ENCODE measurements around the gene PRDX2.
A peak's percentile ranks its signal among the peaks of the same experiment; 100 is the strongest.

The PRDX2 gene

DNA sequence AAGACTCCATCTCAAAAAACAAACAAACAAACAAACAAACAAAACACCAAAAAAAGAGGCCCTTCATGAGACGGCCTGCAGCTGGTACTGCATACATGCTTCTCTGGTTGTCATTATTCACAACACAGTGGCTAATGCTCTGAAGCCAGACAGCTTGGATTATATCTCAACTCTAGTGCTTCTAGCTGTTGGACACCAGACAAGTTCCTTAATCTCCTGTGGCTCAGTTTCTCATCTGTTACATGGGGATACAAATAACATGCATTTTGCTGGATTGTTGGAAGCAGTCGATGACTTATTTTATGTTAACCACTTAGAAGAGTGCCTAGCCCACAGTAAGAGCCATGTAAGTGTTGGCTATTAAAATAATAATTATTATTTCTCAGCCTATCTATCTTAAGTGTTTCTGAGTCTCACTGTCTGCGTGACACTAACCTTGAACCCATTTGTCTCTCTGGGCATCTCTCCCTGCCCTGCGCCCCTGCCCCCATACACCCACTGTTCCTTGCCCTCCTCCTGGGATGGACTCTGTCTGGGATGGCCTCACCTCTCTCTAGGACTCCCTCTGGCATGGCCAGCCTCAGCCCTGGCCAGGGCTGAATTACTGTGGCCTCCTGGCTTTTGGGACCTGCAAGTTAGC is 13.4 kb downstream of the PRDX2 start:
- no peak overlapping the region for H3K4ac ChIP-seq (ENCODE audit: low read depth, low read length)
- peak overlapping the region; percentile 71 for H3K9ac ChIP-seq (ENCODE audit: low read length)
- H3K18ac ChIP-seq (ENCODE audit: low read length), result peak overlapping the region; percentile 33
- H3K27ac ChIP-seq (ENCODE audit: low read depth, low read length), result peak overlapping the region; percentile 15
- H3K4me2 ChIP-seq (ENCODE audit: low read length), result no peak overlapping the region
- H3K23ac ChIP-seq (ENCODE audit: low read length), result peak overlapping the region; percentile 6
- no peak overlapping the region for H4K8ac ChIP-seq (ENCODE audit: low read depth, low read length)
- no peaks in the 10 kb centered on the region for H3K27me3 ChIP-seq (ENCODE audit: insufficient read depth, low read length, poor library complexity)
- peaks cover 1% of the 10 kb centered on the region for H3K79me2 ChIP-seq (ENCODE audit: control insufficient read depth, insufficient read depth, low read length)
- H4K5ac ChIP-seq (ENCODE audit: low read length), result no peak overlapping the region
- peak overlapping the region; percentile 72 for H2AK5ac ChIP-seq (ENCODE audit: low read length)
- peaks cover 2% of the 10 kb centered on the region for H3K79me1 ChIP-seq (ENCODE audit: low read length)
- H3K36me3 ChIP-seq (ENCODE audit: control insufficient read depth, insufficient read depth, low read length), result no peaks in the 10 kb centered on the region
- DNase-seq, result no peak
- H2BK120ac ChIP-seq (ENCODE audit: low read depth, low read length), result no peak overlapping the region
- WGBS (ENCODE audit: extremely low coverage, insufficient coverage, low lambda C conversion rate), result no CpG with 5 or more reads among the region's 4 CpGs
- H2BK5ac ChIP-seq (ENCODE audit: low read length), result peak overlapping the region; percentile 85
- H2BK15ac ChIP-seq (replicated peaks; ENCODE audit: low read depth), result no peak overlapping the region
- peak overlapping the region; percentile 84 for H3K56ac ChIP-seq (ENCODE audit: low read length)
- no peak overlapping the region for H3K4me3 ChIP-seq (ENCODE audit: low read length)
- H3K4me1 ChIP-seq (ENCODE audit: control insufficient read depth, low read depth, low read length), result peaks cover 21% of the 10 kb centered on the region

DNA sequence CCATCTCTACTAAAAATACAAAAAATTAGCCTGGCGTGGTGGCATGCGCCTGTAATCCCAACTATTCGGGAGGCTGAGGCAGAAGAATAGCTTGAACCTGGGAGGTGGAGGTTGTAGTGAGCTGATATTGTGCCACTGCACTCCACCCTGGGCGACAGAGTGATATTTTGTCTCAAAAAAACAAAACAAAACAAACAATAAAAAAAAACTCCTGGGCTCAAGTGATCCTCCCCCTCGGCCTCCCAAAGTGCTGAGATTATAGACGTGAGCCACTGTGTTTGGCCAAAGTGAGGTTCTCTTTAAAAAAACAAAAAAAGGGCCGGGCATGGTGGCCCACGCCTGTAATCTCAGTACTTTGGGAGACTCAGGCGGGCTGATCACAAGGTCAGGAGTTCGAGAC is 14.1 kb downstream of the PRDX2 start:
- peaks cover 21% of the 10 kb centered on the region for H3K4me1 ChIP-seq (ENCODE audit: control insufficient read depth, low read depth, low read length)
- H2AK5ac ChIP-seq (ENCODE audit: low read length), result no peak overlapping the region
- no peak overlapping the region for H2BK5ac ChIP-seq (ENCODE audit: low read length)
- H4K8ac ChIP-seq (ENCODE audit: low read depth, low read length), result no peak overlapping the region
- no peaks in the 10 kb centered on the region for H3K27me3 ChIP-seq (ENCODE audit: insufficient read depth, low read length, poor library complexity)
- no peak overlapping the region for H3K56ac ChIP-seq (ENCODE audit: low read length)
- H3K23ac ChIP-seq (ENCODE audit: low read length), result no peak overlapping the region
- no peaks in the 10 kb centered on the region for H3K36me3 ChIP-seq (ENCODE audit: control insufficient read depth, insufficient read depth, low read length)
- no peak overlapping the region for H3K18ac ChIP-seq (ENCODE audit: low read length)
- H3K79me2 ChIP-seq (ENCODE audit: control insufficient read depth, insufficient read depth, low read length), result no peaks in the 10 kb centered on the region
- no peaks in the 10 kb centered on the region for H3K79me1 ChIP-seq (ENCODE audit: low read length)
- H3K9ac ChIP-seq (ENCODE audit: low read length), result no peak overlapping the region
- H2BK15ac ChIP-seq (replicated peaks; ENCODE audit: low read depth), result no peak overlapping the region
- no peak overlapping the region for H3K4me3 ChIP-seq (ENCODE audit: low read length)
- H3K4ac ChIP-seq (ENCODE audit: low read depth, low read length), result no peak overlapping the region
- no peak overlapping the region for H3K27ac ChIP-seq (ENCODE audit: low read depth, low read length)
- no peak overlapping the region for H2BK120ac ChIP-seq (ENCODE audit: low read depth, low read length)
- no peak overlapping the region for H3K4me2 ChIP-seq (ENCODE audit: low read length)
- DNase-seq, result no peak
- H4K5ac ChIP-seq (ENCODE audit: low read length), result no peak overlapping the region
- WGBS (ENCODE audit: extremely low coverage, insufficient coverage, low lambda C conversion rate), result no CpG with 5 or more reads among the region's 10 CpGs

DNA sequence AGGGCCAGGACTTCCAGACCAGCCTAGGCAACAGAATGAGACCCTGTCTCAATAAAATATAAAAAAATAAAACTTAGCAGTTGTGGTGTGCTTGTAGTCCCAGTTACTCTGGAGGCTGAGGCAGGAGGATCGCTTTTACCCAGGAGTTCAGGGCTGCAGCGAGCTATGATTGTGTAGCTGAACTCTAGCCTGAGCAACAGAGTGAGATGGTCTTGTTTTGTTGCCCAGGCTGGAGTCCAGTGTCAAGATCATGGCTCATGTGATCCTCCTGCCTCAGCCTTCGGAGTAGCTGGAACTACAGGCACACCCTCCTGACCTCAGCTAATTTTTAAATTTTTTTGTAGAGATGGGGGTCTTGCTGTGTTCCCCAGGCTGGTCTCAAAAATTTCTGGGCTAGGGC is 14.6 kb downstream of the PRDX2 start:
- Histone ChIP-seq H2BK120ac (ENCODE audit: low read depth, low read length) (no peak overlapping the region), H3K79me2 (ENCODE audit: control insufficient read depth, insufficient read depth, low read length) (no peaks in the 10 kb centered on the region), H3K27me3 (ENCODE audit: insufficient read depth, low read length, poor library complexity) (no peaks in the 10 kb centered on the region), H2BK5ac (ENCODE audit: low read length) (no peak overlapping the region), H3K23ac (ENCODE audit: low read length) (no peak overlapping the region), H3K4me3 (ENCODE audit: low read length) (no peak overlapping the region), H3K4me1 (ENCODE audit: control insufficient read depth, low read depth, low read length) (peaks cover 21% of the 10 kb centered on the region), H3K4ac (ENCODE audit: low read depth, low read length) (no peak overlapping the region), H3K27ac (ENCODE audit: low read depth, low read length) (no peak overlapping the region), H3K18ac (ENCODE audit: low read length) (no peak overlapping the region), H4K5ac (ENCODE audit: low read length) (no peak overlapping the region), H3K56ac (ENCODE audit: low read length) (no peak overlapping the region), H2AK5ac (ENCODE audit: low read length) (no peak overlapping the region), H3K79me1 (ENCODE audit: low read length) (no peaks in the 10 kb centered on the region), H4K8ac (ENCODE audit: low read depth, low read length) (no peak overlapping the region), H2BK15ac (replicated peaks; ENCODE audit: low read depth) (no peak overlapping the region), H3K4me2 (ENCODE audit: low read length) (no peak overlapping the region), H3K9ac (ENCODE audit: low read length) (no peak overlapping the region), H3K36me3 (ENCODE audit: control insufficient read depth, insufficient read depth, low read length) (no peaks in the 10 kb centered on the region)
- no CpG with 5 or more reads among the region's 3 CpGs for WGBS (ENCODE audit: extremely low coverage, insufficient coverage, low lambda C conversion rate)
- DNase-seq, result no peak

DNA sequence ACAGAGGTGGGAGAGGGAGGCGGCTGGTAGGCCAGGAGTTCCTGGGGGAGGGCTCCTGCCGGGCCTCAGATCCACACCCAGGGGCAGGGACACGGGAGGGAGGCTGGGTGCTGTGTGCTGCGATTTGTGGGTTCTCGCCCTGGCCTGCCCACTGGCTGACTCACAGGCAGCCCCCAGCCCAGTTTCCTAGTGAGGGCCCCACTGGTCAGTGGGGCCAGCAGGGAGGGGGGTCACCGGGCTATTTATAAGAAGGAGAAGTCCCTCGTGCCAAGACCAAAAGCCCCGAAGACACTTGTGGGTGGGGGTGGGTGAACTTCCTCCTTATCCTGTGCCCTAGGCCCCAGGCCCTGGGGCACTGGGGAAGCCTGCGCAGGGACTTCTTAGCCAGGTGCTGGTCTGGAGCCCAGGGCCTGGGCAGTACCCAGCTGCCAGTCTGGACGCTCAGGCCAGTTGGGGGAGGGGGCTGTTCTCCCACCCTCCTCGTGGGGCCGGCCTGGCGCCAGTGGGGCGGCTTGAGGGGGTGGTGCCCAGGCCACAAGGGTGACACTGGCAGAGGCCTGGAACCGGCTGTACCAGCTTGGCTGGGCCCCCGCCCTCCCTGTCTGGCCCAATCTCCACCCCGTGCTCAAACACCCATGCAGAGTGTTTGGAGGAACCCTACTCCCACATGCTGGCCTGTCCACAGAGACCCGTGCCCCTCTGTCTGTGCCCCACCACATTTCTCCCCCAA is 15.3 kb downstream of the PRDX2 start:
- Histone ChIP-seq H2BK15ac (replicated peaks; ENCODE audit: low read depth) (no peak overlapping the region), H3K27ac (ENCODE audit: low read depth, low read length) (no peak overlapping the region), H4K5ac (ENCODE audit: low read length) (no peak overlapping the region), H2BK120ac (ENCODE audit: low read depth, low read length) (no peak overlapping the region), H3K56ac (ENCODE audit: low read length) (peak overlapping the region; percentile 36), H3K4ac (ENCODE audit: low read depth, low read length) (no peak overlapping the region), H3K36me3 (ENCODE audit: control insufficient read depth, insufficient read depth, low read length) (no peaks in the 10 kb centered on the region), H3K79me2 (ENCODE audit: control insufficient read depth, insufficient read depth, low read length) (no peaks in the 10 kb centered on the region), H3K4me1 (ENCODE audit: control insufficient read depth, low read depth, low read length) (peaks cover 21% of the 10 kb centered on the region), H4K8ac (ENCODE audit: low read depth, low read length) (no peak overlapping the region), H2AK5ac (ENCODE audit: low read length) (no peak overlapping the region), H3K4me2 (ENCODE audit: low read length) (no peak overlapping the region), H3K27me3 (ENCODE audit: insufficient read depth, low read length, poor library complexity) (no peaks in the 10 kb centered on the region), H3K9ac (ENCODE audit: low read length) (no peak overlapping the region), H3K23ac (ENCODE audit: low read length) (no peak overlapping the region), H3K79me1 (ENCODE audit: low read length) (no peaks in the 10 kb centered on the region), H3K18ac (ENCODE audit: low read length) (peak overlapping the region; percentile 15), H3K4me3 (ENCODE audit: low read length) (no peak overlapping the region), H2BK5ac (ENCODE audit: low read length) (no peak overlapping the region)
- no CpG with 5 or more reads among the region's 18 CpGs for WGBS (ENCODE audit: extremely low coverage, insufficient coverage, low lambda C conversion rate)
- DNase-seq, result no peak

DNA sequence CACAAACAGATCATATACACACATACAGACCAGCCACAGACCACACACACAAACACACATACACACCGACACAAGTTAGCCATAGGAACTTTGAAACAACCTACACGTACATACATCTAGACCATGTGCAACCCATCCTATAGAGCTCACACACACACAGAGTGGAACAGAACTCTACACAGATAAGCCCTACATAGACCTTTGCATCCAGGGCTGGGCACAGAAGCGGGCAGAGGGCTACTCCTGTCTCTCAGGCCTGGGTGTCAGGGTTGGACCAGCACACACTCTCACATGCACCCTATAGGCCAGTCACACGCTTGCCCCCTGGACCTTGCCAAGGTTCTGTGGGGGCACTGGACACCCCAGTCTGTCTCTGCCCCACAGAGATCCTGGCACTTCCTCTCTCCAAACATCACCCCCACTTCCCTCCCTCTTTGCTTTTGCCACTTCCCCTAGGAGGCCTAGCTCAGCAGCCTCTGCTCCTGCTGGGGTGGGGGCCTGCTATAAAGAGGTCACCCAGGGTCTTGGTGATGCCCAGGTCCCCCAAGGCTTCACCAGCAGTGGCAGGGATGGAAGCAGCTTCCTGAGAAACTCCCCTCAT is 16.1 kb downstream of the PRDX2 start:
- peak overlapping the region; percentile 78 for H2AK5ac ChIP-seq (ENCODE audit: low read length)
- no peak overlapping the region for H3K9ac ChIP-seq (ENCODE audit: low read length)
- no peaks in the 10 kb centered on the region for H3K79me2 ChIP-seq (ENCODE audit: control insufficient read depth, insufficient read depth, low read length)
- H3K27me3 ChIP-seq (ENCODE audit: insufficient read depth, low read length, poor library complexity), result no peaks in the 10 kb centered on the region
- peaks cover 15% of the 10 kb centered on the region for H3K4me1 ChIP-seq (ENCODE audit: control insufficient read depth, low read depth, low read length)
- no peaks in the 10 kb centered on the region for H3K36me3 ChIP-seq (ENCODE audit: control insufficient read depth, insufficient read depth, low read length)
- no peak overlapping the region for H2BK120ac ChIP-seq (ENCODE audit: low read depth, low read length)
- no peak overlapping the region for H3K23ac ChIP-seq (ENCODE audit: low read length)
- H3K18ac ChIP-seq (ENCODE audit: low read length), result no peak overlapping the region
- no peak overlapping the region for H3K27ac ChIP-seq (ENCODE audit: low read depth, low read length)
- no peak overlapping the region for H4K5ac ChIP-seq (ENCODE audit: low read length)
- H2BK15ac ChIP-seq (replicated peaks; ENCODE audit: low read depth), result no peak overlapping the region
- H3K79me1 ChIP-seq (ENCODE audit: low read length), result no peaks in the 10 kb centered on the region
- DNase-seq, result no peak
- no peak overlapping the region for H4K8ac ChIP-seq (ENCODE audit: low read depth, low read length)
- H3K4me3 ChIP-seq (ENCODE audit: low read length), result no peak overlapping the region
- no CpG with 5 or more reads among the region's 4 CpGs for WGBS (ENCODE audit: extremely low coverage, insufficient coverage, low lambda C conversion rate)
- H2BK5ac ChIP-seq (ENCODE audit: low read length), result no peak overlapping the region
- H3K56ac ChIP-seq (ENCODE audit: low read length), result peak overlapping the region; percentile 67
- no peak overlapping the region for H3K4ac ChIP-seq (ENCODE audit: low read depth, low read length)
- H3K4me2 ChIP-seq (ENCODE audit: low read length), result no peak overlapping the region
